ENCODE measurements around the gene RGS21. TPM values are rescaled to one million over a fixed set of nuclear protein-coding genes. Genes with fewer than 3 reads are reported as not detected.
"Not testable (repeated sequence)": the region's sequence is repeated elsewhere in the genome, so short reads cannot be mapped to it uniquely, and the experiment has no call there.

RGS21 gene, protein sequence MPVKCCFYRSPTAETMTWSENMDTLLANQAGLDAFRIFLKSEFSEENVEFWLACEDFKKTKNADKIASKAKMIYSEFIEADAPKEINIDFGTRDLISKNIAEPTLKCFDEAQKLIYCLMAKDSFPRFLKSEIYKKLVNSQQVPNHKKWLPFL
- not detected for total RNA-seq

DNA sequence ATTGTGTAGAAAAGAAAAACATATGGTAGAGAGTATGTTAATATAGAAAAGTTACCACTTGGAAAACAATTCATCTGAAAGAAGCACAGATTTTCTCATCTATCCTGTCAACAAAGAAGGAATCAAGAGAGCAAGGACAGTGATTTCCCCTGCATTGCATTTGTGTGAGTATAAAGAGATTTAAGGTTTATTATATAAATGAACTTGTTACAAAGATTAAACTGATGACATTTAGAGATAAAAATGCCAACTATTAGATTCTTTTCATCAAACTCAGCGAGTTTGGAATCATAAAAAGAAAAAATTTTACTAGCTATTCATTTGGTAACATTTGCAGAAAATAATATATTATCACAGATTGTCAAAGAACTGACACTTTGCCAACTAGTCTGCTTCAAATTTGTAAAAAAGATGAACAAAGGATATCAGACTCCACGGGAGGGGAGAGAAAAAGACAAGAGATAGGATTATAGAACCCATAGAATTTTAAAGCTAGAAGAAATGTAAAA, at the start of gene RGS21:
TSS of gene RGS21 (plus strand) at position 51 of the 509 bp plus-strand sequence. CDS start 26,045 bp downstream, outside the sequence.
- DNase-seq (ENCODE audit: low spot score): no peak
- no peak for ATAC-seq

DNA sequence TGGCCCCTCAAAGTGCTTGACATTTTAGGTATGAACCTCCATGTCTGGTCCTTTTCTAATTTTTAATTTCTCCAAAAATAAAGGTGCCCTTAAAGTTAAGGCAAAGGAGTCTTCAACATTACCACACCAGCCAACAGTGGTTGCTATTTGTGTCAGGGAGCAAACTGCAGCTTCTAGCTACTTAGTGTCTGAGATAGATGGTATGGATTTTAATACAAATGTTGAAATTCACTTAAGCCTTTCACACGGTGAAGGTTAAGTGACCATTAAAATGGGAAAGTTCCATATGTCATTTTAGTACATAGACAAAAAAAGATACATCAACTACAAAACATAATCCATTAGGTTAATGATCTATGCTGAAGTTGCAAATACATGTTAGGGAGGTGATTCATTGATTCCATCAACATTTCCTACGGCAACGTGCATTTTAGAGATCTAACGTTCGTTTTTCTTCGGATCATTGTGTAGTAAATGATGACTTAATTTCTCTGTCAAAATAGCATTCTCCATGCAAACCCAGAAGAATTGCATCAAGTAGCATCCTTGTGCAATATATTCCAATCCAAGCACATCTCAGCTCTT, 48.2 kb upstream of the RGS21 start:
- DNase-seq (ENCODE audit: low spot score) (no peak), ATAC-seq (no peak)

DNA sequence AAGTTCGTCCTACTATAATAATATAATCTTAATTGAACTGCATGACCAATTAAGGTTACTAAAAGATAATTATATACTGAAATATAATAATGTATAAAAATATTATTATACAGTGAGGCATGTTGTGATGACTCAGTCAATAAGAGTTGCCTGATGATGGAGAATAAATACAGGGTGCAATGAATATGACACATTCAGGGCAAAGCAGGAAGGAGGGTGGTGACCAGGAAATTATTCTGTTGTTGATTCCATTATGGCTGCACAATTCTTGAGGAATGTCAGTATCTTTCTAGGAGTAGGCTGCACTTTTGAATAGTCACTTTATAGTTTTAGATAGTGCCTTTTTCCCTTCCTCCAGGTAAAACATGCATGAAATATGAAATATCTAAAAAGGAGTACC, 46.4 kb upstream of the RGS21 start:
- ATAC-seq: no peak

DNA sequence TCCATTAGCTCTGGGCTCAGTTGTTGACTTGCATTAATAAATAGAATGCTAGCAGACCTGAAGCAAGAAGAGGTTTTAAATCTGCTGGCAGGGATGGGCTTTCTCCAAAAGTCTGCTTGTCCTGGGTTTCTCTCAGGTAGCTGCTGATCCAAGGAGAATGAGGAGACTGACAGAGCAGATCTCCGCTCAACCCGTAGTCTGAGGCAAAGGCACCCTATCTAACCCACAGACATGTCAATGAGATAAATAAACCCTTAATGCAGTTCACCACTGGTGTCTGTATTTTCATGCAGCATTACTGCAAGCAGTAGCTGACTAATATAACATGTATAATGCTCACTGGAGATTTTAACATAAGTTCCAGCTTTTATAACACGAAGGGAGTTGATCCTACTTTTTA, 44.1 kb upstream of the RGS21 start:
- DNase-seq (ENCODE audit: low spot score): no peak
- no peak for ATAC-seq

More for the DNA sequence above, 46.4 kb upstream of the RGS21 start:
- no peak for DNase-seq (ENCODE audit: low spot score)

DNA sequence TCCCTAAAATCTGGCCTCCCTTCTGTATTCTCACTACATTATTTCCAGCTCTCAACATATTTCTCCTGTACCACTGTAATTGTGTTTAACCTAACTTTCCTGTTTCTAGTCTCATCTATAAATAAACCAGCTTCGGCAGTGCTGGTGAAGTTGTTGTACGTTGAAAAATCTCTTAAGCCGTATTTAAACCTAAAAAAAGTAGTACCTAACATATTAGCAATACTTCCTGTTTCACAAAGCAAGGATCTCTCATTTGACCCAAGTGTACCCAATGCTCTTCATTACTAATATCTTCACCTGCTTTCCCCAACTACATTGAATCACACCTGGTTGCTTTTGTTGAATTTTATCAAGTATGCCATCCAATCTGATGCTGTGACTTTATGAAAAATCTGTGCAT, 42.2 kb upstream of the RGS21 start:
- ATAC-seq: no peak

DNA sequence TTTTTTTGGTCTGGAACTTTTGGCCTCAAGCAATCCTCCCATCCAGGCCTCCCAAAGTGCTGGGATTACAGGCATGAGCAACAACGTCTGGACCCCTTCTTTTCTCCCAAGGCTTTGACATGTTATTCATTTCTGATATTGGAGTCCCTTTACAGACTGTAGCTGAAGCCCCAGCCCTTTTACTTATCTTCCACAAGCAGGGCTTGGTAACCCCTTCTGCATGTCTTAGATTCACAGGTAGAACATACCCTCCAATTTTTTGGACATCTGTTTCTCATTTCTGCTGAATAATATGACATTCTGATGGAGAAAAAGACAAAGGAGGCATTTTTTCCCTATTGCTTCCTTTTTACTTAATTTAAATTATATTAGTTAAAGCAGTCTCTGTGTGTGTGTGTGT, 39.2 kb upstream of the RGS21 start:
- DNase-seq (ENCODE audit: low spot score): no peak
- ATAC-seq: no peak

More for the DNA sequence above, 42.2 kb upstream of the RGS21 start:
- DNase-seq (ENCODE audit: low spot score): no peak

DNA sequence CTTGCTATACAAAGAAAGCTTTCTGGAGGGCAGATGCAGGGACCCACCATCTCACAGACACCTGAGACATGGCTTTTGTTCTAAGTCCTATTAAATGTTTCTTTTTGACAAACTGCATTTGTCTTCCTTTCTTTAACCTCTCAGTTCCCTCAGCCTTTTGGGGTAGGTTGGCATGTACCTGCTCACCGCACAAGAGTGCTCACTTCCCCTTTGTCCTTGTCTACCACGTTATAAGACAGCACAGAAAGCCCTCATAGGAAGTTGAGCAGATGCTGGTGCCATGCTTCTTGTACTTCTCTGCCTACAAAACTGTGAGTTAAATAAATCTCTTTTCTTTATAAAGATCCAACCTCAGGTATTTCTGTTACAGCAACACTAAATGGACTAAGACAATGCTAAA, 31.9 kb upstream of the RGS21 start:
- DNase-seq (ENCODE audit: low spot score) (no peak), ATAC-seq (no peak)

DNA sequence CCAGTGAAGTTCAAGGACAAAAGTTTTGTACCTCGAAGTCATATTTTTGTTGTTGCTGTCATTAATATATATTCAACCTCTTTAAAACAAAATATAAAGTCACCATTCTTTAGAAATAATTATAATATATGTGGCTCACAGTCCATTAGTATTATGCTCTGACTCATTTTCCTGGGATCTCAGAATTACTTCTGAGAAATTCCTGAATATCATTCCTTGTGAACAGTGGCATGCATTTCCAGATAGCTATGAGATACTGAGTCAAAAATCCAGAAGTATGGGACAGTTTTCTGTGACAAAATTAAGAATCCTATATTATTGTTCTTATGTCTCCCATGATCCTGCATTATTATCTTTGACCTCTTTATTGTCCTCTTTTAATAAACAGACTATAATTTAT, 13.8 kb upstream of the RGS21 start:
- no peak for ATAC-seq
- DNase-seq (ENCODE audit: low spot score): no peak

DNA sequence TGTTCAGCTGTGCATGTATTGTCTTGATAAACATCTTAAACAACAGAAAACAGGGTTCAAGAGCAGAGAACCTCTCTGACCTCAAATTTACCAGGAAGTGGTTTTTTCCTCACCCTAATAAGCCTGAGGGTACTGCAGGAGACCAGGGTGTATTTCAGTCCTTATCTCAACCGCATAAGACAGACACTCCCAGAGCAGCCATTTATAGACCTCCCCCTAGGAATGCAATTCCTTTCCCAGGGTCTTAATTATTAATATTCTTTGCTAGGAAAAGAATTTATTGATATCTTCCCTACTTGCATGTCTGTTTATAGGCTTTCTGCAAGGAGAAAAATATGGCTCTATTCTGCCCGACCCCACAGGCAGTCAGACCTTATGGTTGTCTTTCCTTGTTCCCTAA, 8.5 kb upstream of the RGS21 start:
- DNase-seq (ENCODE audit: low spot score); ATAC-seq: not testable (repeated sequence)

DNA sequence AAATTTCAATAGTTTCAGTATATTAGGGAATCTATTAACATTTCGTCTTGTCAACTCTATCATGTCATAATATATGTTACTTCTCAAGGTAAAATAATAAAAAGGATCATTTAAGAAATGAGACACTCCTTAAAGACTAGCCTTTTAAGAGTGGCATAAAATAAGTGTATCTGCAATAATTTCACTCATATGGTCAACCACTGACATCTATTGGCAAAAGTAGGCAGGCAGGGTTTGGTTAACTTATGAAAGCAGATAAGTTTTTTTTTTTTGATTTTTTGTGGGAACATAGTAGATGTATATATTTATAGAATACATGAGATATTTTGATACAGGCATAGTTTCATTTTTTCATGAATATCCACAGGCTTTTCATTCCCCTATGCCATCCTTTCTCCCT, 5.5 kb upstream of the RGS21 start:
- DNase-seq (ENCODE audit: low spot score): no peak
- no peak for ATAC-seq

DNA sequence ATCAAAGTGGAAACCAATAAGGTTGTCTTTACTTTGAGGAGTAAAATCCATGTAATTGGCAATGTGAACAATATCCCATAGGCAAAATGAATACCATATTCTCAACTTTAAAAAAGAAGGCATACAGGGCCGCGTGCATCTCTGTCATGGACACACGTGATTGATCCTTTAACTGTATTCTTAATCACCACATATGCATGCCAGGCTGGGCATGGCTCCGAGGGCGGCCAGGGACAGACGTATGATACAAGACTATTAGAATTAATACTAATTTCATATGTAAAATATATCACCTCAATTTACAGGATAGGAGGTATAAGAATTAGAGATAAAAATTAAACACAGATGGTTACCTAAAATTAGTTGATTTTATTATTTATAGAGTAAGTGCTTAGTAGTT, 11.2 kb downstream of the RGS21 start:
- no peak for ATAC-seq
- no peak for DNase-seq (ENCODE audit: low spot score)

DNA sequence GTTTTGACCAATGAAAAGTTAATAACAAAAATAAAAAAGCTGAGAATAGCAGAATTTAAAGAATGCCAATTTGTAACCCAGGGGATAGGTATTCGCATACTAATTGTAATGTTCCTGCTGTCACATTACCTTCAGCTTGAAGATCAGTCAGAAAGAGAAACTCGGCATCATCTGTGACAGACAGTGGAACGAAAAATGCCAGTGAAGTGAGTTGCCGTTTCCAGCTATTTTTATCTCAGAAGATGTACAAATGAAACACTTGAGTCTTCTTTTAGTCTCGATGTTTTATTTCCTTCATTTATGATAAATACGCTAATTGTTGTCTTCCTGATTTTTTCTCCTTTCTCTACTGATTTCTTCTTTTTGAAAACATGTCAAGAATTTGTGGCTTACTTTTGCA, 26.1 kb downstream of the RGS21 start:
- ATAC-seq (no peak), DNase-seq (ENCODE audit: low spot score) (no peak)

DNA sequence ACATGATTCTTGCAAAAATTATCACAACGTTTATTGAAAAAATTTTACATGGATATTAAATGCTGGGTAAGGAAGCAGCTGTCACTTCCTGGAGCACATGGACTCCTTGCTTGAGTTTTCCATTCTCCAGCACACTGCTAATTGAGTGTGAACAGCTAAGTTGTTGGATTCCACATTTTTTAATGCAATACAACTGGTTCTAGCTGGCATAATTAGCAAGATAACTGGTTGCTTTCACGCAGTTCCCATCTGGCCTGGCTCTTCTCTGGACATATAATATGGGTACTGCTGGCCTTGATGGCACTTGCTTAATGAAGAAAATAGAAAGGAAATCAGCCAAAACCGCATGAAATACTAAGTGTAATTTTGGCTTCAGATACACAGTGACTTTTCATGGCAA, 26.6 kb downstream of the RGS21 start:
- ATAC-seq (no peak), DNase-seq (ENCODE audit: low spot score) (no peak)

DNA sequence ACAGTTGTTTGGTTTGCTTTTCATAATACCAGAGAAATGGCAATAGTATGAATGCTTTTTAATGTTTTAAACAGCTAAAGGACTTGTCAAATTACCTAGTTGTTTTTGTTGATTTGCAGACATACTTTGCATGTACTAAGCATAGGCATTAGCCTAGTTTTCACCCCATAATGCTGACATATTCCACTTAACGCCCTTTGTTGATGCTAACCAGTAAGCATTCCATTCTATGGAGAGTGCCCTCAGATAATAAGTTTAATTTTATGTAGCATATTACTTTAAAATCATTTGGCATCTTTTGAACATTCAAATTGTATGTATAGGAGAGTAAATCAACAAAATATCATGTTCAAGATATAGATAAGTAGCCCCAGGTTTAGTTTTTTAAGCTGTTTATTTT, 32.5 kb downstream of the RGS21 start:
- ATAC-seq (no peak), DNase-seq (ENCODE audit: low spot score) (no peak)

DNA sequence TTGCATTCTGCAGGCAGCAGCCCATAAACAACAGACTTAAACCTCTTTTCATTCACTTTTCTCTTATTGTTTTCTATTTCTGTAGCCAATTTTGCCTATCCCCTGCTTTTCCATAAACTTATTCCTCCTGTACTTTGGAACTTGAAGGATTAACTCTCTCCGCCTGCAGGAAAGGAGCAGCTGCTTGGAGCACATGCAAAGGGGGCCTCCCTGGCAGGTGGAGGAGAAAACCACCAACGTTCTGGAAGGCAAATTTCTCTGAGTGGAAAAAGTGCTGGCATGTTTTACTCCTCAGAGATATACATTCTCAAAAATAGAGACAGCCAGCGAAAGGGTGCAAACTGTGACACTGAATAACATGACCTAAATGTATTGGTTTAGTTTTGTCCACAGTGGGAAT, 33.6 kb downstream of the RGS21 start:
- ATAC-seq (no peak), DNase-seq (ENCODE audit: low spot score) (no peak)

DNA sequence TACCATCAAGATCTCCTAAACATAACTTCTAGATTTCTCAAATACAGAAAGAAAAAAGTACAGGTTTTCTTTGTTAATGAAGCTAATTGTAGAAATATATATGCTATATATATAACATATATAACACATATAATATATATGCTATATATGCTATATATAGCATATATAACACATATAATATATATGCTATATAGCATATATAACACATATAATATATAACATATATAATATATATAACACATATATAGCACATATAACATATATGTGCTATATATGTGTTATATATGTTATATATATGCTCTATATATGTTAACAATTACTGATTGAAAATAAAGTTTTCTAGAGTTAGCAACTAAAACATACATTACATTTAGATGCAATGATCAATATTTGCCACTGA, 34.8 kb downstream of the RGS21 start:
- no peak for DNase-seq (ENCODE audit: low spot score)
- ATAC-seq: no peak

DNA sequence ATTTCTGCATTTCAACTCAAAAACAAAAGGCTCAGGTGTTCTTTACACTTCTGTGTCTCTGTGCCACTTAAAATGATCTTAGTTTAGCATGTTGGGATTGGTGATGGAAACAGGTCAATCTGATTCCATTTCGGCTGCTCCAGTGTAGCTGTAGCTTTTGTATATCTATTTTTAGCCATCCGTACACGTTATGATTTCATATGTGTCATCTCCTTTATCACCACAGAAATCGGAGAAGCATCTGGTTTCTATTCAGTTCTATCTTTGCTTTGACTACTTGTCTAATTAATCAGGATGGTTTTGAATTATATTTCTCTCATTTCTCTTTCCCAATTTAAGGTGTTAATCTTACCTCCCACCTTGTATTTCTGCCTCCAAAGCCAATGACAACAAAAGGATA, 41.1 kb downstream of the RGS21 start:
- ATAC-seq (no peak), DNase-seq (ENCODE audit: low spot score) (no peak)

DNA sequence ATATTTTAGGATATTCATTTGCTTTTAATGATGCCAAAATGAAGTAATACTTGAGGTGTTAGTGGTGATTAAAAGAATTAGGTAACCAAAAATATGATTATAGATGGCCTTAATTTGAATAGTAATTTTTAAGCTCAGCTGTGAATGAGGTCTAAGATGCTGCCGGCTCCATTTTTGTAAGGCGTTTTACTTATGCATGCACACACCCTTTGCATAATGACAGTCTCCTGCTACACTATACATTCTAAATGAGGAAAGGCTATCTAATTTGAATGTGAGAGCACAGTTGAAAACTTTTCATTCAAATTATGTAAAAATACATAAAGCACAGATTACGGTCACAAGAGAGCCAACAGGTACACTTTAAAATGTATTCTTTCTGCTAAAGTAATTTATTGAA, 41.6 kb downstream of the RGS21 start:
- ATAC-seq (no peak), DNase-seq (ENCODE audit: low spot score) (no peak)

DNA sequence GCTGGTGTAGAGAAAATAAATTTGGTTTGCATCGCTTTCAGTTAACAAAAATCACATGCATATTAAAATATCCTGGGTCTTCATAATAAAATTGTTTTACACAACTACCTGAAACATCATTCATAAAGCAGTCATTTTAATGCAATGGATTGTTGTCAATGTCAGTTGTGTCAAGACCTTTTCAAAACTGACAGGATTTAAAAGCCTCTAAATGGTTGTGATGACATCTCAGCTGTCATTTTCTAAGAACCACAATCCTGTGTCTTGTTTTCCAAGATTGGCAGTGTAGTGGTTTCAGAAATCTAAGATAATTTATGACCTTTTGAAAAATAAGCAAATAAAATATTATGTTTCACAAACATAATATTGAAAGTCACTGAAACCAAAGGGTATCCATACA, 42.0 kb downstream of the RGS21 start:
- DNase-seq (ENCODE audit: low spot score) (no peak), ATAC-seq (no peak)

DNA sequence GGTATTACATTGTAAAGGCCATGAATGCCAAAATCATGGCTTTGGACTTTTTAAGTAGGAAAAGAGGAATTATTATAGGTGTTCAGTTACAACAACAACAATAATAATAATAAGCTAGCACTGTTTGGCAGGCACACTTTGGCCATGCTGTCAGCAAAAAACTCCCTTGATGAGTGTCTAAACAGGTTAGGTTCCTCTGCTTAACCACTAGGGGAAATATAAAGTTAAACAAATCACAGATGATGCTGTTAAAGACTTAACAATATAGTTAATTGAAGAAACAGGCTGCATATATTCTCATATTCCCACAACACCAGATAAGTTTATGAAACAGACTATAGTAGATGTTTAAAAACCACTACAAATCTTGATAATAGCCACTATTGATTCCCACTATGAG, 46.4 kb downstream of the RGS21 start:
- DNase-seq (ENCODE audit: low spot score) (no peak), ATAC-seq (no peak)

DNA sequence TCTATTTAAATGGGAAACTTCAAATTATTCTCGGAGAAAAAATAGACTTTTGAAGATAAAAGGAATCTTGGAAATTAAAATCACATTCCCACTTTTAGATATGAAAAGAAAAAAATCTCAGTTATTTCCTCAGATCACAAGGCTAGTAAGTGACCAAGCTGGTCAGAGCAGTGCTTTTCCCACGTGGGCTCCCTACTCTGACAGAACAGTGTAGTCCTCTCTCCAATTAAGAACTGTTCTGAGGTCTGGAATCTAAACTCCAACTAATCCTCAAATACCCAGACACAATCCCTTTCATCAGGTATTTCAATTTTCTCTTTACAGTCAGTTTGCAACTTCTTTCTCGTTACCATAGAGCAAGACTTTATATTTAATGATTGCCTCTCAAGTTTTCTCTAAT, 50.6 kb downstream of the RGS21 start:
- no peak for ATAC-seq
- DNase-seq (ENCODE audit: low spot score): no peak

DNA sequence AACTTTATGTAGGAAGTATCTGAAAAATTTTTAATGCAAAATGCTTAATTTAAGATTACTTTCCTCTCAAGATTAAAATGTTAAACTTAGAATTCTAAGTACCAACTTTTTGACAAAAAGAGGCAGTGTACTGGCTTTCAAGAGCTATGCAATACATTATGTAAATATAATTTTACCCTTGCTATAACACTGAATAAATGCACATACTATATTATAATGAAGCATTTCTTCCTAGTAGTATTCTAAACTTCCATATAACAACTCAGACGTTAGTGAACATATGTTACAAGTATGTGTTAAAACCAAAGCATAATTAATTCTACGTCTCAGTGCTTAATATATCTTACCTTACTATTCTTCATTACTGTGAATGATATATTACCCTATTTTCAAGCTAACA, 58.5 kb downstream of the RGS21 start:
- DNase-seq (ENCODE audit: low spot score) (no peak), ATAC-seq (no peak)

DNA sequence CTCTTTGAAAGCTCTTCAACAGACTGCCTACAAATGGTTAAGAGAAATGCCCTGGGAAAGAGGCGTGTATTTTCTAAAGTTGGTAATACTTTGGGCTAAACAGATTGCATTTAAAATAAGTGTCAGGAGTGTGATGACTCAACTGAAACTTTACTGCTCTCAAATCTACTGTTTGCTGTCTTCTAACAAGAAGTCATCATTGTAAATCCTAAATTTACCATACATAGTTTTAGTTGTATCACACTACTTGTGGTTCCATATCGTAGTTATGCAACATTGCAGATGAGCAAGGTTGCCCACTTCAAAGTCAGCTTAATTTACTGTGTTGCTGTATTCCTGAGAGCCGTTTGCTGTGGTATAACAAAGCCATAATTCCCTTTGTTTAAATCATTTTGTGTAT, 59.6 kb downstream of the RGS21 start:
- no peak for ATAC-seq
- DNase-seq (ENCODE audit: low spot score): no peak

All from left lobe of liver (tissue), 2 donors.